ENCODE data around the gene PGP. TPM values are rescaled to one million over a fixed set of nuclear protein-coding genes. Genes with fewer than 3 reads are reported as not detected.

Gene PGP
- total RNA-seq, 2 donors from 2014 or later = 9.1 to 19.5 TPM

DNA sequence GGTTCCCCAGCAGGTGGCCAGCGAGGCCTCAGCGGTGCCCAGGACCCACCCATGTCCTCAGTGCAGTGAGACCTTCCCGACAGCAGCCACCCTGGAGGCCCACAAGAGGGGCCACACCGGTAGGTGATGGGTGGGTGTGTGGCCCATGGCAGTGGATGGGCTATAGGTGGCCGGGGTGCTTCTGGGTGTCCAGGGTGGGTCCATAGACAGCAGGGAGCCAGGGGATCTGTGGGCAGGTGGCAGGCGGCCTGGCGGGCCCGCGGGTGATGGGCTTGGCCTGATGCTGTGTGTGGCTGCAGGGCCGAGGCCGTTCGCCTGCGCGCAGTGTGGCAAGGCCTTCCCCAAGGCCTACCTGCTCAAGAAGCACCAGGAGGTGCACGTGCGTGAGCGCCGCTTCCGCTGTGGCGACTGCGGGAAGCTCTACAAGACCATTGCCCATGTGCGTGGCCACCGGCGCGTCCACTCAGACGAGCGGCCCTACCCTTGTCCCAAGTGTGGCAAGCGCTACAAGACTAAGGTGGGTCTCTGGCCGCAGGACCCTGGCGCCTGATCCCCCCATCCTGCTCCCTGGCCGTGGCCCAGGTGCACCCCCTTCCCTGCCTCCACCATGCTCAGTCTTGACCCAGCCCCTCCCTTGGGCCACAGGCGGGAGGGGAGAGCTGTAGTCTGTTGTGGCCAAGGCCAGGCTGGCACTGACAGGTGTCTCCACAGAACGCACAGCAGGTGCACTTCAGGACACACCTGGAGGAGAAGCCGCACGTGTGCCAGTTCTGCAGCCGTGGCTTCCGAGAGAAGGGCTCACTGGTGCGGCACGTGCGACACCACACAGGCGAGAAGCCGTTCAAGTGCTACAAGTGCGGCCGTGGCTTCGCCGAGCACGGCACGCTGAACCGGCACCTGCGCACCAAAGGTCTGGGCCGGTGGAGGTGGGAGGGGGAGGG lies 19.5 kb upstream of the PGP start:
- ATAC-seq (ENCODE audit: insufficient number of reproducible peaks, low FRiP score, low read depth) (no peak), DNase-seq (ENCODE audit: low spot score) (no peak)
- TF ChIP-seq, protein P1, sequence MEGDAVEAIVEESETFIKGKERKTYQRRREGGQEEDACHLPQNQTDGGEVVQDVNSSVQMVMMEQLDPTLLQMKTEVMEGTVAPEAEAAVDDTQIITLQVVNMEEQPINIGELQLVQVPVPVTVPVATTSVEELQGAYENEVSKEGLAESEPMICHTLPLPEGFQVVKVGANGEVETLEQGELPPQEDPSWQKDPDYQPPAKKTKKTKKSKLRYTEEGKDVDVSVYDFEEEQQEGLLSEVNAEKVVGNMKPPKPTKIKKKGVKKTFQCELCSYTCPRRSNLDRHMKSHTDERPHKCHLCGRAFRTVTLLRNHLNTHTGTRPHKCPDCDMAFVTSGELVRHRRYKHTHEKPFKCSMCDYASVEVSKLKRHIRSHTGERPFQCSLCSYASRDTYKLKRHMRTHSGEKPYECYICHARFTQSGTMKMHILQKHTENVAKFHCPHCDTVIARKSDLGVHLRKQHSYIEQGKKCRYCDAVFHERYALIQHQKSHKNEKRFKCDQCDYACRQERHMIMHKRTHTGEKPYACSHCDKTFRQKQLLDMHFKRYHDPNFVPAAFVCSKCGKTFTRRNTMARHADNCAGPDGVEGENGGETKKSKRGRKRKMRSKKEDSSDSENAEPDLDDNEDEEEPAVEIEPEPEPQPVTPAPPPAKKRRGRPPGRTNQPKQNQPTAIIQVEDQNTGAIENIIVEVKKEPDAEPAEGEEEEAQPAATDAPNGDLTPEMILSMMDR (IDR thresholded peaks at IDR 0.05) = no peak
- no peaks in the 10 kb centered on the region for H3K9me3 ChIP-seq
- H3K27me3 ChIP-seq (replicated peaks; ENCODE audit: insufficient read depth) = no peaks in the 10 kb centered on the region
- peaks cover 62% of the 10 kb centered on the region for H3K36me3 ChIP-seq
- no peak overlapping the region for H3K27ac ChIP-seq
- H3K4me3 ChIP-seq = no peak overlapping the region
- peaks cover 10 to 14% of the 10 kb centered on the region in 2 donors for H3K4me1 ChIP-seq (ENCODE audit: control insufficient read depth in 1 of 2, low read depth in 2 of 2)

DNA sequence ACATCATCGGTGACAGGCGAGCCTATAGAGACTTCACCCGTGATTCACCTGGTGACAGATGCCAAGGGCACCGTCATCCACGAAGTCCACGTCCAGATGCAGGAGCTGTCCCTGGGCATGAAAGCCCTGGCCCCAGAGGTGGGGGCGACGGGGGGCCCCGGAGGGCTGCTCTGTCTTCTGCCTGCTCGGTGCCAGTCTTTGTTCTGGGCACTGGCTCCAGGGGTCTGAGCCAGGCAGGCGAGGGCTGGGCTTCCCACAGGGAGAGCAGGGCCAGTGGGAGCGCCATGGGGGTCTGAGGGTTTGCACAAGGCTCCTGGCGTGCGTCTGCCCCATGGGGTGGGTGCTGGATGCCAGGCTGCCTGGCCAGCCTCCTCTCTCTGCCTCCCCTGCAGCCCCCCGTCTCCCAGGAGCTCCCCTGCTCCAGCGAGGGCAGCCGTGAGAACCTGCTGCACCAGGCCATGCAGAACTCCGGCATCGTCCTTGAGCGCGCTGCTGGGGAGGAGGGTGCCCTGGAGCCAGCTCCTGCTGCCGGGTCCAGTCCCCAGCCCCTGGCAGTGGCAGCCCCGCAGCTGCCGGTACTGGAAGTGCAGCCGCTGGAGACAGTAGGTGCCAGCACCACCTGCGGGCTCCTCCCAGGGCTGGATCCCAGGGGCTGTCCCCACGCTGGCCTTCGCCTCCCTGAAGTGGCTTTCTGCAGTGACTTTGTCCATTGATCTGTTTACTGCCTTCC lies 18.6 kb upstream of the PGP start:
- Histone ChIP-seq H3K27ac (no peak overlapping the region), H3K9me3 (no peaks in the 10 kb centered on the region), H3K27me3 (replicated peaks; ENCODE audit: insufficient read depth) (no peaks in the 10 kb centered on the region), H3K4me1 (ENCODE audit: control insufficient read depth in 1 of 2, low read depth in 2 of 2) (peaks cover 10 to 14% of the 10 kb centered on the region in 2 donors), H3K4me3 (no peak overlapping the region), H3K36me3 (peaks cover 67% of the 10 kb centered on the region)
- ATAC-seq (ENCODE audit: insufficient number of reproducible peaks, low FRiP score, low read depth) = no peak
- TF ChIP-seq, protein P1 (IDR thresholded peaks at IDR 0.05) = no peak
- DNase-seq (ENCODE audit: low spot score) = no peak

DNA sequence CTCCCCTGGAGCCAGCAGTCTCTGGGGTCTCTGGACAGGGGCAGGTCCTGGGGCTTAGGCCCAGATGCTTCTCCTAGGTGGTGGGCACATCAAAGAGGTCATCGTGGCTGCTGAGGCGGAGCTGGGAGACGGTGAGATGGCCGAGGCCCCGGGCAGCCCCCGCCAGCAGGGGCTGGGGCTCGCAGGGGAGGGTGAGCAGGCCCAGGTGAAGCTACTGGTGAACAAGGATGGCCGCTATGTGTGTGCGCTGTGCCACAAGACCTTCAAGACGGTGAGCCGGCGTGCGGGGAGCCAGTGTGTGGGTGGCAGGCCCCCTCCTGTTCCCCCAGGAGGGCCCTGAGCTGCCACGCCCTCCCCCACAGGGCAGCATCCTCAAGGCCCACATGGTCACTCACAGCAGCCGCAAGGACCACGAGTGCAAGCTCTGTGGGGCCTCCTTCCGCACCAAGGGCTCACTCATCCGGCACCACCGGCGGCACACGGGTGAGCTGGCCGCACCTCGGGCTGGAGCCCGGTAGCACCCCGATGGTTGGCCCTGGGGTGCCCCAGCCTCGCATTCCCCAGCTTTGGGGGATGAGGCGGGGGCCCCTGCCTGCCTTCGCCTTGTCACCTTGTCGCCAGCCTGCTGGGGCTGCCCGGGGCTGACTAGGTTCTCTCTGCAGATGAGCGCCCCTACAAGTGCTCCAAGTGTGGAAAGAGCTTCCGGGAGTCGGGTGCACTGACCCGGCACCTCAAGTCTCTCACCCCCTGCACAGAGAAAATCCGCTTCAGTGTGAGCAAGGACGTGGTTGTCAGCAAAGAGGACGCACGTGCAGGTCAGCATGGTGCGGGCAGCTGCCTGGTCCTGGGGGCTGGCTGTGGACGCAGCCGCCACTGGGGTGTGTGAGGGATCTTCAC lies 17.7 kb upstream of the PGP start:
- H3K9me3 ChIP-seq = no peaks in the 10 kb centered on the region
- TF ChIP-seq, protein P1 (IDR thresholded peaks at IDR 0.05) = no peak
- no peaks in the 10 kb centered on the region for H3K27me3 ChIP-seq (replicated peaks; ENCODE audit: insufficient read depth)
- H3K4me3 ChIP-seq = no peak overlapping the region
- no peak for DNase-seq (ENCODE audit: low spot score)
- ATAC-seq (ENCODE audit: insufficient number of reproducible peaks, low FRiP score, low read depth) = no peak
- no peak overlapping the region for H3K27ac ChIP-seq
- H3K36me3 ChIP-seq = peaks cover 67% of the 10 kb centered on the region
- peaks cover 10 to 14% of the 10 kb centered on the region in 2 donors for H3K4me1 ChIP-seq (ENCODE audit: control insufficient read depth in 1 of 2, low read depth in 2 of 2)

DNA sequence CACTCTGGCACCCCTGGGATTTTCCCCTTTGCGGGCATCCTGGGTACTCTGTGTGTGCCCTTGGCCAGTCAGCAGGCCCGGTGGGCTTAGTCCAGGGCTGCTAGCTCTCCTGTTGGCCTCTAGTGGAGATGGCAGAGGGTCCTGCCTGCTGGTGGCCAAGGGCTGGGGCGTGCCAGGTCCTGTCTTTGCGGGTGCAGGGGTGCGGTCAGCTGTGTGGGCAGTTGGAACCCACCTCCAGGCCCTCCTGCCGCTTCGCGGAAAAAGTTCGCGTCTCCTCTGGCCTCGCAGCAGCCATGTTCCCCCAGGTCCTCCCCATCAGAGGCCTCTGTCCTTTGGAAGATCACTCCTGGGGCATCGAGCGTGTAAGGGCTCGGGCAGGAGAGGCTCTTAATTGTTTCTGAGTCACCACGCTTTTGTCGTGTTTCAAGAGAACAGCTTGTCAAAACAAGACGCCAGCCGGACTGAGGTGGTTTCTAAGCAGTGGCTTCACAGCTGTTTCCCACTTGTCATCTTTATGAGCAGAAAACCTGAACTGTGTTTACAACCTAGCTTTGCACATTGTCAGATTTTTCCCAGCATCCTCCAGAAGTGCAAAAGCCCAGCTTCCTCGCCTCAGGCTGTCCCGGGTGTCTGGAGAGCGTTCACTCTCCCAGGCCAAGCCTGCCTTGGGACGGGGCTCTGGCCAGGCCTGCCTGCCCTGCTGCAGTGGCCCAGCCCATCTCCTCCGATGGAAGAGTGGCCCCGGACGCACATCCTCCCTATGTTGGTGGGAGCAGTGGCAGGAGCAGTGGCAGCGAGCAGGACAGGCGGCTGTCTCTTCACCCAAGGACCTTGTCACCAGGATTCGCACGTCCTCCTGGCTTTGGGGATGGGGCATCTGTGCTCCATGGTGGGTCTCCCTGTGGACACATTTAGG lies 16.6 kb upstream of the PGP start:
- TF ChIP-seq, protein P1 (IDR thresholded peaks at IDR 0.05) = no peak
- Histone ChIP-seq H3K36me3 (peaks cover 67% of the 10 kb centered on the region), H3K27ac (no peak overlapping the region), H3K4me1 (ENCODE audit: control insufficient read depth in 1 of 2, low read depth in 2 of 2) (peaks cover 1 to 5% of the 10 kb centered on the region in 2 donors), H3K9me3 (no peaks in the 10 kb centered on the region), H3K4me3 (no peak overlapping the region), H3K27me3 (replicated peaks; ENCODE audit: insufficient read depth) (no peaks in the 10 kb centered on the region)
- no peak for DNase-seq (ENCODE audit: low spot score)
- no peak for ATAC-seq (ENCODE audit: insufficient number of reproducible peaks, low FRiP score, low read depth)
